ELF-1 (cell line): Measurements from ENCODE around the gene ANGPTL8.
A peak's percentile ranks its signal among the peaks of the same experiment; 100 is the strongest.

ENCODE experiments used
- DNase-seq: peaks from one replicate; pipeline ENCODE4 v3.0.0-alpha.2; 2016; ENCODE audit warnings: low read depth, low spot score

ANGPTL8 gene

DNA sequence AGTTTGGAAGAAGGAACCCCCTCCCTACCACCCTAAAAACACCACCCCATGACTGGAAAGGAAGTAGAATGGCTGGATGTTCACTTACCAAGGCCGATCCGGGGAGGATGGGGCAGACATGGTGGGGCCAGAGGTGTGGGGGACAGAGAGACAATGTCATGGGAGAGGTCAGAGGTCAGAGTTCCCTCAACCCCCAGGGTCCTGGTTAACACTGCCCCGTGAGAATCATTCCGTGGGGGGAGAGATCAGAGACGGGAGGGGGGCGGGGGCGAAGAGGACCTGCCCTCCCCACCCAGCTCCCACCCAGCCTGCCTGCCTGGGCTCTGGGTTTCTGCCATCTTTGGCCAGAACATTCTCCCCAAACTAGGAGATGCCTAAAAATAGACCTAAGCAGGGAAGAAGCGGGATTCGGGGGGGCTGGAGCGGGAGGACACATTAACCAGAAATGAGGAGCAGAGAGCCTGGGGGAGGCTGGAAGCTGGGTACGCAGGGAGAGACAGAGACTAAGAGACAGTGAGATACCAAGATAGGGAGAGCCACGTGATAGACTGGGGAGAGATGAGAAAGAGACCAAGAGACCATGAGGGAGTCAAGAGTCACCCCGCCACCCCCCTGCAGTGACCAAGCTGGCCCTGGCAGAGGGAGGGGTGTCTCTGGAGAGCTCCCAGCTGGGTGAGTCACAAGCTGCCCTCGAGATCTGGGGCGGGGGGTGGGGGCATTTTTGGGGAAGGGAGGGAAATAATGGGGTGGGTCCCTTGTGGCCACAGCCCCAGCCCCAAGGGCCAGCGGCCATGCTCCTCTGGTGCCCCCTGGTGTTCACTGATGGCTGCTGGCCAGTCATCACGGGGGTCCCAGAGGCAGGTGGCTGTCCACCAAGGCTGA lies 36.0 kb upstream of the ANGPTL8 start:
- peak; percentile 58 for DNase-seq

GRCh38 chr19:11204076-11204602 lies 35.3 kb upstream of the ANGPTL8 start:
- DNase-seq, result no peak

DNA sequence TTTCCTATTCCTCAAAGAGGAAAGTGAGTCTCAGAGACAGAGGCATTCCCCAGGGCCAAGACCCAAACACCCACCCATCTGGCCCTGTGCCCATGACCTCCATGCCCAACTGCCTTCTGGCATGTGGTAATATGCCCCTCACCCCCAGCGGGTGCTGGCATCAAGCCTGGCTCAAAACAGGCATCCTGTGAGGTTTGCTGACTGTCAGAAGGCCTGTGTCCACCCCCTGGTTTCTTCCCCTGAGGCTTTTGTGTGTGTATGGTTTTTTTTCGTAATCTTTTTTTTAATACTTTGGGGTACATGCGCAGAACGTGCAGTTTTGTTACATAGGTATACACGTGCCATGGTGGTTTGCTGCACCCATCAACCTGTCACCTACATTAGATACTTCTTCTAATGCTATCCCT lies 34.5 kb upstream of the ANGPTL8 start:
- DNase-seq, result no peak

DNA sequence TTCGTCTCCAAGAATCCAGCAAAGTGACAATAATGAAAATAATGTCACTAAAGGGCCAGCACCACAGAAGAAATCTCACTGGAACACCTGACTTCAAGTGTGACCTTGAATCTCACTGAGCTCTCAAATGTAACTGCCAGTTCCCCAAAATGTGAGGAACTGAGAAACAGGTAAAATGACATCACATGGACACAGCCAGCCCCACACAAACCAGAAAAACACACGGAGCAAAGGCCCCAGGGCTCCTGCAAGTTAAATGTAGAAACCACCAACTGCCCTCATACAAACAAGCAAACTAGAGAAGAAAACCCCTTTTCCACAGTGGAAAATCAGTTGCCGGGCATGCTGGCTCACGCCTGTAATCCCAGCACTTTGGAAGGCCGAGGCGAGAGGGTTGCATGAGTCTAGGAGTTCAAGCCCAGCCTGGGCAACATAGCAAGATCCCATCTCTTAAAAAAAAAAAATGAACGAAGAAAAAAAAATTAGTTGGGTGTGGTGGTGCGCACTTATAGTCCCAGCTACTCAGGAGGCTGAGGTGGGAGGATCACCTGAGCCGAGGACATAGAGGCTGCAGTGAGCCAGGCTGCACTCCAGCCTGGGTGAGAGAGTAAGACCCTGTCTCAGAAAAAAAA lies 33.4 kb upstream of the ANGPTL8 start:
- no peak for DNase-seq

DNA sequence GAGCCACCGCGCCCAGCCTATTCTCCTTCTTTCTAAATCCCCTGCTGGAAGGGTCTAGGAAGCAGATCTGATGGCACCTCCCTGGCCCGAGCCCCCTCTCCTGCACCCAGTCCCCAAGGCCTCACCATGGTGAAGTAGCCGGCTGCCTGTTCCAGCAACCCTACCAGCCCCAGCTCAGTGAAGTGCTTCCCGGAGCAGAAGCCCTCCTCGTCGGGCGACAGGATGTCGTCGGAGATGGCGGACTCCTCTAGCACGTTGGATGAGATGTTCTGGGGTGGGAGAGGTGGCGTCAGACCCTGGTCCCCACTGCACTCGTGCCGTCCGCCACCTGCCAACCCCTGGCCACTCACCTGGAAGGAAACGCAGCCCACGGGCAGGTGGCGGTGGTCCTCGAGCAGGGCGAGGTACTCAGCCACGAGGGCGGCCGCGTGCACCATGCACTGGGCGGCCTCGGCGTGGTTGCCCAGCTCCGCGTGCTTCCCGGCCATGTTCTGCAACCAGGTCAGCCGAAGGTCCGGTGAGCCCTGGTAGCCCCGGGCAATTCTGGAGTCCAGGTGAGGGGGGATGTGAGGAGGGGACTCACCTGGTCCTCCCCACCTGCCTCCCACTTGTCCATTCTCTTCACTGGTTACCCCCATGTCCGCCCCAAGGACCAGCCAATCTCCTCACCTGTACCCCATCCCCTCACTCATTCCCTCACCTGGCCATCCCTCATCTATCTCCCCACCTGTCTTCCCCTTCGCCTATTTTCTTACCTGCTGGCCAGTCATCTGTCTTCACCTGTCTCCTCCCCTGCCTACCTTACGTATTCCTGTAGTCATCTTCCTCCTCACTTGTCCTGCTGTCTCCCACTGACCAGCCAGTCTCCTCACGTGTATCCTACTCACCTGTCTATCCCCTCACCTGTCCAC lies 30.6 kb upstream of the ANGPTL8 start:
- DNase-seq, result no peak

DNA sequence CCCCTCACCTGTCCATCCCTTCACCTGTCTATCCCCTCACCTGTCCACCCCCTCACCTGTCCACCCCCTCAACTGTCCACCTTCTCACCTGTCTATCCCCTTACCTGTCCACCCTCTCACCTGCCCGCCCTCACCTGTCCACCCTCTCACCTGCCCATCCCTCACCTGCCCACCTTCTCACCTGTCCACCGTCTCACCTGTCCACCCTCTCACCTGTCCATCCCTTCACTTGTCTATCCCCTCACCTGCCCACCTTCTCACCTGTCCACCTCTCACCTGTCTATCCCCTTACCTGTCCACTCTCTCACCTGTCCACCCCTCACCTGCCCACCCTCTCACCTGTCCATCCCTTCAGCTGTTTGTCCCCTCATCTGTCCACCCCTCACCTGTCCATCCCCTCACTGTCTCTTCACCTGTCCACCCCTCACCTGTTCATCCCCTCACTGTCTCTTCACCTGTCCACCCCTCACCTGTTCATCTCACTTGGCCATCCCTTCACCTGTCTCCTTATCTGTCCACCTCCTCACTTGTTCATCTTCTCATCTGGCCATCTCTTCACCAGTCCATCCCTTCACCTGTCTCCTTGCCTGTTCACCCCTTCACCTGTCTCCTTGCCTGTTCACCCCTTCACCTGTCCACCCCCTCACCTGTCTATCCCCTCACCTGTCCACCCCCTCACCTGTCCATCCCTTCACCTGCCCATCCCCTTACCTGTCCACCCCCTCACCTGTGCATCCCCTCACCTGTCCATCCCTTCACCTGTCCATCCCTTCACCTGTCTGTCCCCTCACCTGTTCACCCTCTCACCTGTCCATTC lies 29.4 kb upstream of the ANGPTL8 start:
- DNase-seq, result no peak

- no peak for DNase-seq
These were observed 28.8 kb upstream of the ANGPTL8 start for GRCh38 chr19:11210656-11210928.

- no peak for DNase-seq
These were observed 25.0 kb upstream of the ANGPTL8 start for GRCh38 chr19:11214387-11214786.

DNA sequence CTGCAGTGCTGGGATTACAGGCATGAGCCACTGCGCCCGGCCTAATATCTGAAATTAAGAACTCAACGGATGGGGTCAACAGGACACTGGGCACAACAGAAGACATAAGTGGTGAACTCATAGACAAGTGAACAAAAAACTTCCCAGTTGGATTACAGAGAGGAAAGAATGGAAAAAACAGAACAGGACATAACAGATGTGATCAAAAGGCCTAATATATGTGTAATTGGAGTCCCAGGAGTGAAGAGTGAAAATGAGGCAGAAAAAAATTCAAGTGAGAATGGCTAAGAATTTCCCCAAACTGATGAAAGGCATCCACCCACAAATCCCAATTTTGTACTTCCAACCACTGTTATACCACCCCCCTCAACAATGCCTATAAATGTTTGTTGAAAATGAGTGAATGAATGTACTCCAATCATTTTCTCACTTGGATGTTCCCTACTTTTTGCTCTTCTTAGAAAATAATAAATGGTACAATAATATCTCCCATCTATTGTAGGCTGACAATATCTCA lies 18.3 kb upstream of the ANGPTL8 start:
- no peak for DNase-seq

GRCh38 chr19:11223200-11223599 lies 16.2 kb upstream of the ANGPTL8 start:
- DNase-seq, result no peak

DNA sequence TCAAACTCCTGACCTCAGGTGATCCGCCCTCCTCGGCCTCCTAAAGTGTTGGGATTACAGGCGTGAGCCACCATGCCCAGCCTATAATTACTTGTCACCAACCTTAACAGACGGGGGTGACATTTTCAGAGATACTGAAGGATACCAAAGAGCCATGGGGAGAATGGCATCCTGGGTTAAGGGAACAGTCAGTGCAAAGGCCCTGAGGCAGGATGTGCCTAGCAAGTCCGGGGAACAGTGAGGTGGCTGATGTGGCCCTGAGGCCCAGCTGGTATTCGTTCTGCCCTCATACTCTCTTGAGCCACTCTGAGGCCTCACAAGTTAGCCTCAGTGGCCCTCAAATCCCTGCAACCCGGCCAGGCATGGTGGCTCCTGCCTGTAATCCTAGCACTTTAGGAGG lies 15.0 kb upstream of the ANGPTL8 start:
- DNase-seq, result no peak

DNA sequence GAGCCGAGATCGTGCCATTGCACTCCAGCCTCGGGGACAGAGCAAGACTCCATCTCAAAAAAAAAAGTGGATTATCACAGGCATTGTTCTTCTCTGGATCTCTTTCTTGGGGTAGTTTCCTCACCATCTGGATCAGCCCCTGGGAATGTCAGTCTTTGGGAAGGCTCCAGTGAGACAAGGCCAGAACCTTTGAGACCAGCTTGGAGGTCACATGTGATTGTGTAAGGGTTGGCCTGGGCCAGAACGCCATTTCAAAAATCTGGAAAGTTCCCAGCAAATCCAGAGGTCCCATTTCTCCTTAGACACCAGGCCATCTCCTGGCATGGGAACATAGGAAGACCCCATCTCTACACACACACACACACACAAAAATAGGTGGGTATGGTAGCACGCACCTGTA lies 14.2 kb upstream of the ANGPTL8 start:
- DNase-seq, result no peak

GRCh38 chr19:11225815-11226214 lies 13.6 kb upstream of the ANGPTL8 start:
- DNase-seq, result no peak

- DNase-seq, result no peak
These were observed 12.7 kb upstream of the ANGPTL8 start for GRCh38 chr19:11226716-11227166.

DNA sequence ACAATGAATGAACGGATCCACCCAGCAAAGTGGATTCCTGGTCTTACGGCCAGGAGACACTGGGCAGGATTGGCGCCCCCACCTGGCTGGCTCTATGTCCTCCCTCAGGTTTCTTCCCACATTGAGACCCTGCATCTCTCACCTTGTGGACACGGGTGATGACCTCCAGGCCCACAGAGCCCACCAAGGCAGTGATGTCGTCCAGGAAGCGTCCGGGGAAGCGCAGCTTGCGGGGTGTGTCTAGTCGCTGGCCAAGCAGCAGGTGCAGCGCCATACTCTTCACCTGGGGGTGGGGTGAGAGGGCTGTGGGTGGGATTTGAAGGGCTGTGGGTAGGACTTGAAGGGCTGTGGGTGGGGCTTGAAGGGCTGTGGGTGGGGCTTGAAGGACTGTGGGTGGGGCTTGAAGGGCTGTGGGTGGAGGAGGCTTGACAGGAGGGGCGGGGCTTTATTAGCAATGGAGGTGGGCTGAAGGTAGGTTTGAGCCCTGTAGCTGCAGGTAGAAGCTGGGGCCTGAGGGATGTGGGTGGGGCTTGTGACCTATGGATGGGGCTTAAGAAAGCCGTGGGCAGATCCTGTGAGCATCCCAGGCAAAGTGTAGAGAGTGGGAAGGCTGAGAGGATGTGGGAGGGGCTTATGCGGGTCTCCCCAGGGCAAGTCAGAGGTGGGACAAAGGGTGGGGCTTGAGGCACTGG lies 12.1 kb upstream of the ANGPTL8 start:
- DNase-seq, result peak; percentile 90

- no peak for DNase-seq
These were observed 8.6 kb upstream of the ANGPTL8 start for GRCh38 chr19:11230621-11231386.

DNA sequence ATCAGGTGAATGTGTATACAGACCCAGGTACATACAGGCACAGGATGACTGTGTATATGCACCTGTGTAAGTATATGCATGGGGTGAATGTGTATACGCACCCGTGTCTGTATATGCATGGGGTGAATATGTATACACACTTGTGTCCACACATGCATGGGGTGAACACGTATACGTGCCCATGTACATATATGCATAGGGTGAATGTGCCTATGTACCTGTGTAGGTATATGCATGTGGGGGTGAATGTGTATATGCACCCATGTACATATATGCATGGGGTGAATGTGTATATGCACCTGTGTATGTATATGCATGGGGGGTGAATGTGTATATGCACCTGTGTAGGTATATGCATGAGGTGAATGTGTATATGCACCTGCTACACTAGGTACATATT lies 6.9 kb upstream of the ANGPTL8 start:
- no peak for DNase-seq

- no peak for DNase-seq
These were observed 6.3 kb upstream of the ANGPTL8 start for GRCh38 chr19:11233073-11233472.

GRCh38 chr19:11234486-11235075 lies 4.8 kb upstream of the ANGPTL8 start:
- DNase-seq, result no peak
